Endometrial microvascular endothelial cells (primary cell): ENCODE data around the gene RASGRF2. TPM values are rescaled to one million over a fixed set of nuclear protein-coding genes. Genes with fewer than 3 reads are reported as not detected.
"Not testable (repeated sequence)": the region's sequence is repeated elsewhere in the genome, so short reads cannot be mapped to it uniquely, and the experiment has no call there.

Source experiments
- in situ Hi-C: cut with HindIII; loops from 2 replicates; pipeline ENCODE4 v1.10.0; 2017; ENCODE audit warnings: low sequenced_read_pairs, low pct_unique_long_range_greater_than_20kb; ENCODE audit errors: inconsistent ontology term
- total RNA-seq: library from RNA; depleted of rRNA; stranded (reverse); fragments of >200 nt; gene quantifications from one replicate; pipeline ENCODE4 v1.2.3, GENCODE V29; 2015; ENCODE audit errors: inconsistent ontology term

RASGRF2 gene
- total RNA-seq, 1 donor from 2014 or later: 12.5 TPM

- in situ Hi-C loops: no loop called here
These were observed 278.3 kb downstream of the RASGRF2 start for GRCh38 chr5:81238460-81238859.

- in situ Hi-C loops: no loop called here
These were observed 279.4 kb downstream of the RASGRF2 start for GRCh38 chr5:81239613-81240012.

- in situ Hi-C loops: no loop called here
These were observed 280.8 kb downstream of the RASGRF2 start for GRCh38 chr5:81241001-81241400.

GRCh38 chr5:81241961-81242648, 281.9 kb downstream of the RASGRF2 start:
- in situ Hi-C loops: no loop called here

- in situ Hi-C loops: no loop called here
These were observed 282.8 kb downstream of the RASGRF2 start for GRCh38 chr5:81242906-81243436.

GRCh38 chr5:81244451-81244850, 284.3 kb downstream of the RASGRF2 start:
- in situ Hi-C loops: no loop called here

GRCh38 chr5:81245871-81246235, 285.7 kb downstream of the RASGRF2 start:
- in situ Hi-C loops: no loop called here

GRCh38 chr5:81246697-81247096, 286.5 kb downstream of the RASGRF2 start:
- in situ Hi-C loops: no loop called here

GRCh38 chr5:81247441-81247972, 287.3 kb downstream of the RASGRF2 start:
- in situ Hi-C loops: no loop called here

- in situ Hi-C loops: no loop called here
These were observed 289.1 kb downstream of the RASGRF2 start for GRCh38 chr5:81249240-81249639.

GRCh38 chr5:81250004-81250403, 289.8 kb downstream of the RASGRF2 start:
- in situ Hi-C loops: no loop called here

- in situ Hi-C loops: no loop called here
These were observed 291.8 kb downstream of the RASGRF2 start for GRCh38 chr5:81251922-81252321.

- in situ Hi-C loops: no loop called here
These were observed 292.7 kb downstream of the RASGRF2 start for GRCh38 chr5:81252904-81253303.

GRCh38 chr5:81253875-81254274, 293.7 kb downstream of the RASGRF2 start:
- in situ Hi-C loops: no loop called here

- in situ Hi-C loops: no loop called here
These were observed 294.9 kb downstream of the RASGRF2 start for GRCh38 chr5:81254886-81255559.

GRCh38 chr5:81256766-81257165, 296.6 kb downstream of the RASGRF2 start:
- in situ Hi-C loops: no loop called here

GRCh38 chr5:81262796-81263195, 302.6 kb downstream of the RASGRF2 start:
- in situ Hi-C loops: not testable (repeated sequence)

GRCh38 chr5:81265101-81265500, 304.9 kb downstream of the RASGRF2 start:
- in situ Hi-C loops: no loop called here

- in situ Hi-C loops: no loop called here
These were observed 308.5 kb downstream of the RASGRF2 start for GRCh38 chr5:81268521-81269196.
